HG03354 (cell line): ENCODE measurements around the gene PTPRM.

Experiments
- ATAC-seq: cut with Tn5 transposase; IDR thresholded peaks from one replicate; pipeline ENCODE4 v1.9.1; 2021; ENCODE audit warnings: mild to moderate bottlenecking; ENCODE audit not compliant: unreplicated experiment, poor library complexity, severe bottlenecking

PTPRM gene

DNA sequence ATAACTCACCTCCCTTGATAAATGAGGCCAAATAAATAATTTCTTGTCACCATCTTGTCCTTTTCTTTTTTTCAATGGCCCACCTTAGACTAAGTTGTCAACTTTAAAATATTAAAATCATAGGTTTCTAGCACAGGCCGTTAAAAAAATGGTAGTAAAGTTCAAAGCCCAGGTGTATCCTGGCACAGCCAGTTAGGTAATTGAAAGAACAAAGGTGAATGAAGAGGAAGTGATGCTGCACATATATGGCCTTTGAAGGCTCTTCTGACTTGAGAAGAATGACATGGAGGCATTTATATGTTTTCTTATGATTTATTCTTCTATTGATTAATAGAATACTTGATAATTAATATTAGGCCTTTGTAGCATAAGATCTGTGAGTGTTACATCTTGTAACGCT is 208.7 kb downstream of the PTPRM start:
- no peak for ATAC-seq

DNA sequence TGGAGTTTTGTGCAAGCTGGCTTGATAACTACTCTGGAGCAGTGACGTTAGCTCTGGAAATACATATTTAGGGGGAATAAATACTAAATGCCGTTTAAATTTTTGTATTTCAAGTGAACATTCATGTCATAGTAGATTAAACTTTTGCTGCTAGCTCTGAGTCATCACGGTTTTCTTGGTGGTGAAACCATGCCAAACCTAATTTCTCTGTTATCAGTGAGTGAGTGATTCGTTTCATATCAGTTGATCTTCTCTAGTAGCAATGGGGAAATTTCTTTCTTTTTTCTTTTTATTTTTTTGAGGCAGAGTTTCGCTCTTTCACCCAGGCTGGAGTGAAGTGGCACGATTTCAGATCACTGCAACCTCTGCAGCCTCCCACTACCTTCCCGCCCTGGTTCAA is 211.1 kb downstream of the PTPRM start:
- ATAC-seq, result no peak

DNA sequence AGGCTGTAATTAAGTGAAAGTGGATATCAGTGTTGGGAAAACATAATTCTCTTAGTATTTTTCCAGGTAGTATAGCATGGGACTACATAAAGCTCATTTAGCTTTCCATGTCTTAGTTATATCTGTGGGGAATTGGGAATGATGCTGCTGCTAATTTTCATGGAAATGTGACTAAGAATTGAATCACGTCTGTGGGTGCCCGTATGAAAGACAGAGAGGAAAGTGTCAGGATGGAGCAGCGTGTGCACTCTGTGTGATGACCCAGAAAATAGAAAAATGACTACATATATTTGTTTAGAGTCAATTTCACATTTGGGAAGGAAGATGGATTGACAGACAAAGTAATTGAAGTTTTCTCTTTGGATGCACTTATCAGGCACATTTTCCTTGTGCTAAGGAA is 212.1 kb downstream of the PTPRM start:
- ATAC-seq, result no peak

DNA sequence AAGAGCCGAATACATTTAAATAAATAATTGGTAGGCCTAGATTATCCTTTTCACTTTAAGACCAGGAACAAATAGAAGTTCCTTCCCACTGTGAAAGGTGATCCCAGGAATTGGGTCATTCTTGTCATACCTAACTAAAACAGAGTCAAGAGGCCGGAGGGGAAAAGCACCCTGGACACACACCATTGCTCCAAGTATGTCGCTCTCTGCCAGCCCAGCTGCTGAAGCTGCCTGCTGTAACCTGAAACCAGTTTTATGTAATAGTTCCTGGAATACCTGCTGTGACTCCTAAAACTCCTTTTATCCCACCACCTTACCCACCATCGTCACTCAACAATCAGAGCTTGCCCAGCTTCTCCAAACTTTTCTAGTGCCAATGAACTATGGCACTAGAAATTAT is 217.1 kb downstream of the PTPRM start:
- no peak for ATAC-seq

DNA sequence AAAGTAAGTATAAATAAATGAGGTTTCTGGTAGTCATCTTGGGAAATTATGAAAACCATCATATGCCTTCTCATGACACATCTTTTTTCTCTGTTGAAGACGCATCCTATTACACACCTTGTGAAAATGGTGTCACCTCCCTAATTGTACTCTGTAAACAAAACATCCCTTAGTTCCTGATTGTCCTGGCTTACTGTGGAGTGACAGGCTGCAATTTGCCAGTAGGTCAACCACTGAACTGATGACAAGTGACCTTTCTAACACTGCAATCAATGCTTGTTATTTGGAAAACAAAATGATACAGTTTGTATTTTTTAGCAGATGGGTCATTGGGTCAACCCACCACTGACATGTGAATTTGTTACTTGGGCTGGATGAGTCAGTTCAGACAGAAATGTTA is 219.5 kb downstream of the PTPRM start:
- ATAC-seq, result no peak

DNA sequence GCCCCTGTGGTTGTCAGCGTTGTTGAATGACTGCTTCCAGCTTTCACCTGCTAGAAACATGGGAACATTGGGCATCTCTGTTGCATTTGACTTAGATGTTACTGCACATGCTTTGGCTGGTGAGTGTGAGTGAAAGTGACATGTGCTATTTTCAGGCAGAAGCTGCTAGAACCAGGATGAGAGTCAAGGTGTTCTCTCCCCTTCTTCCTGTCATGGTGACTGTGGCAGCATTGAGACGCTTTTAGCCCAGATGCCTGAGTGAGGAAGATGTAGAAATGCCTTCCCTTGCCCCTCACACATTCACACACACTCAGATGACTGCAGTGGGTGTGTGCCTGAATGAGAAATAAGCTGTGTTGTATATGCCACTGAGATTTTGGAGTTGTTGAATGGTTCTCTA is 220.2 kb downstream of the PTPRM start:
- ATAC-seq, result no peak

DNA sequence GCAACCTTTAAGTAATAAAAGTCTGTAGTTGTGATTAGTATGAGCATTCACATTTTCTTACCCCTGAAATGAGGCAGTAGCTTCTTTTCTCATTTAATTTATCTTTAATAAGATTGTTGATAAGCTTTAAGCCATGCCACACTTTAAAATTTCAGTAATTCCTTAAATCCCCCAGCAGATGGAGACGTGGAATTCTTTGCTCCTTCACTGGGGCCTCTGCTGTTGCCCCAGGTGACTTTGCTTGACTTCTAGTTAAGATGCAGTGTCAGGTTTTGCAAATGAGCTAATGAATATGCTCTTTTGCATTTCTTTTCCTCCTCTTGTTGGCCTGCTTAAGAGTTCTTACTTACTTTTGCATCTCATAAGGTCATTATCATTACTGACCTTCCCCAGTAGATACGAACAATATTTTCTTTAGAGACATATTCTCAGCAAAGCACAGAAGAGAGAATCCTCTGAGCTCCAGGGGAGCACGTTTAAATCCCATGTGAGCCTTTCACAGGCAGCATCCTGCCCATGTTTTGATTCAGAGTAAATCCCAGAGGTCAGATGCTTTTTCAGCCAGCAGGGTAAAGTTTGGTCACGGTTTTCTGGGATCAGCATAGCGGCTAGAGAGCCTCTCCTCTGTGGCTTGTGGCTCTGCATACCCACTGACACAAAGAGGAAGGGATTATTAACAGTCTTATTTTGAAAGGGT is 222.9 kb downstream of the PTPRM start:
- no peak for ATAC-seq

DNA sequence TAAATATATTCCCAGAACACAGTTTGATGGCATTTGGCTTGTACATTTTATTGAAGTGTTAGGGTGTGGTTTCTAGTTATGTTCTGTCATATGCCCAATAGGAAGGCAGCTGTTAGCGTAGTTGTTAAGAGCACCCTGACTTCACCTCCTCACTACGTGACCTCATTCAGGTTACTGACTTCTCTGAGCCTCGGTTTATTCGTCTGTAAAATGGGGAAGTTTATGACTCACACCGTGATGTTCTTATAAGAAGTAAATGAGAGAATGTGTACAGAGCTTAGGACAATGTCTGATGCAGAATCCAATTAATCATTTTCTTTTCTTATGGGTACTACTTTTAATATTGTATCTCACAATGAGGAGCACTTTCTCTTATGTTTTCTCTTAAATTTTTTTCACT is 226.0 kb downstream of the PTPRM start:
- ATAC-seq, result no peak

DNA sequence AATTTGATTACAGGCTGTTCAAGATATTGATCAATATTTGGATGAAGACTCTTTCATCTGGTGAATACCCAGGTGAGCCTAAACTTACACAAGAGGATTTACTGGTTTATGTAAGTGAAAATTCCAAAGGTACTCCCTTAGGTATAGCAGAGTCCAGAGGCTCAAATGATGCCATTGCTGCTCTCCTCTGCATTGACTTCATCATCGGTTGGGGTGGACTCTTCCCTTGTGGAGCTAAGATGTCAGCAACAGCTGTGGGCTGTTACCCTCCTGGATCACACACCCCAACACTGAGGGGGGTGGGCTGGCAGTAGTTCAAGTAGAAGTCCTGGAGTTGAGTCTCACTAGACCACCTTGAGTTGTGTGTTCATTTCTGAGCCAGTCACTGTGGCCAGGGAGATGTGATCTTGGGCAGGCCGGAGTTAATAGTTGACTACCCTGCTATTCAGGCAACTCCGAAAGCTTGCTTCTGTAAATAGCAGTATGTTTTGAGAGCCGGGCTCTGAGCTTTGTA is 236.9 kb downstream of the PTPRM start:
- no peak for ATAC-seq

DNA sequence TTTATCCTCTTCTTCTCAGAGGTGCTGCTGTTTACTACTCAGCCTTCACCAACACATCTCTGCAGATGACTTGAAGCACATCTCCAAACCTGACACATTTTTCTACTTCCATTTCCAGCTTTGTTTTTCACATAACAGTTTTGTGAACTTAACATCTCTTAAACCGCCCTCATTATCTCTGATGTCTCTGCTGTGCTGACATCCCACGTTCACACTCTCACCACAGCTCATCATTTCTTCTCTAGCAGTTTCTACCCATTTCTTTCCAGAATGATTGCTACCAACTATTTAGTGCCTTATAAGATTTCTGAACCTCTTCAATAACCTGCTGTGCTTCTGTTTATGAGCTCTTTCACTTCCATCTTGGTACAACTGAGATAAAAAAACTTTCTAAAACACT is 238.0 kb downstream of the PTPRM start:
- ATAC-seq, result no peak

DNA sequence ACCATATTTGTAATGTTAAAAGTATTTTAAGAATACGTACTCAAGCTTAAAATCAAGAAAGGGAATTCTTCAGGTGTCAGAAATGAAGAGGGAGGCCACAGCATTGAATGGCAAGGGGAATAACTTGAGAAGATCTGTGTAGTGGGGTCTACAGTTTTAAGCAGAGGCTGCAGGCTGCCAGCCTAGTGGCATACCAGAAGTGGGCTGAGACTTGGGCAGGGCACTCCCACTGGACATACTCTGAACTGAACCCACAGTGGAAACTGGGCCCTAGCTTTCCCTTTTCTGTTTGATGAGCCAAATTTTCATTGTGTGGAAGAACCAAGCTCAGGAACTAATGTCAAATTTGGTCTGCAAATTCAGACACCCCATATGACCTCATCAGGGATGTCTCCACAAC is 238.8 kb downstream of the PTPRM start:
- ATAC-seq, result no peak

DNA sequence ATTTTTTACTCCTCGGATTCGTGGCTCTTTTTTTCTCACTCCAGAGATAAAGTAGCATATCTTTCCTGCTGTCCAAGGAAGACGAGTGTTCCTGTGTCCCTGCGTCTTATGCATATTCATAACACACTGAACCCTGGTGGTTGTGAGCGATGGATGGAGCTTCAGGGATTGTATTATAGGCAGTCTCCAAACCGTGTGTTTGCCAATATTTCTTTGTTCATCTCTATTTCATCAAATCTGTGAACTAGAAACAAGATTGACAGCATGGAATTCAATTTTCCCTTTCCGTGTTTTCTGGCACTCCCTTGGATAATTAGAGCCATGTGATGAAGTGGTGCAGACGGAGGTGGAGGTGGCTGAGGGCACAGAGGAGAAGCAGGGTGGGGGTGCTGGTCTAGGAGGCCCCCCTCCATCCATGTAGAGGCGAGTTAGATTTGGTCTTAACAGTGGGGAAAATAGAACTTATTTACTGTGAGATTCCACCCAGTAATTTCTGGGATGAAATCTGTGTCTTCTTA is 240.9 kb downstream of the PTPRM start:
- ATAC-seq, result no peak

DNA sequence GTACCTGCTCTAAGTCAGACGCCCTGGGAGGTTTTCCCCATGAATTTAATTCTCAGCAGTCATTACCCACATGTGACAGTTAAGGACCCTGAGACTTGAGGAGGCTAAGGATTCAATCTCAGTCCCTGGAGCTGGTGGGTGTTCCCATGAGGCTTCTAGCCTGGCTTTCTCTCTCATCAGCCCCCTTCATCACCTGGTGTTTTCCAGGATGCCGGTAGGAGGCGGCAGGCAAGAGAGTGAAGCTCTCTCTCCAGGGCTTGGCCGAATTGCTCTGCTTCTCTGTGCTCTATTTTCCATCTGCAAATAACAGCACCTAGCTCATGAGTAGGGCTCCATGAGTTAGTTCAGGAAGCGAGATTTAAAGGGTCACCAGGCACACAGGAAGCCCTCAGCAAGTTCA is 241.9 kb downstream of the PTPRM start:
- ATAC-seq, result no peak

DNA sequence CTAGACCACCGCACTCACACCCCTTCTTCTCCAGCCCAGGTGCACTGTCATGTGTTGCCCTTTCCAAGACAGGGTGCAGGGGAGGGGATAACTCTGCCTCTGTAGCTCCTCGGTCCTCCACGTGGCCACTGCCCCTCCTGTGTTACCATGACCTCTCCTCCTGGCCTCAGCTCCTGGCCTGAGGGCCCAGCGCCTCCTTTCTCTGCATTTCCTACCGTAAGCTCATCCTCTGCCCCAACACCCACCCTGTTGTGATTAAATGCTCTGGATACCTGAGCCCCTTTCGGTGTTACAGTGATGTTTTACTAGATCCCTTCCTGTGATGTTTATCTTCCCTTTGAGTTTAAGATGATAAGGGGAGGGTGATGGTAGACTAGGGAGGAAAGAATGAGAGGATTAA is 242.3 kb downstream of the PTPRM start:
- ATAC-seq, result no peak

DNA sequence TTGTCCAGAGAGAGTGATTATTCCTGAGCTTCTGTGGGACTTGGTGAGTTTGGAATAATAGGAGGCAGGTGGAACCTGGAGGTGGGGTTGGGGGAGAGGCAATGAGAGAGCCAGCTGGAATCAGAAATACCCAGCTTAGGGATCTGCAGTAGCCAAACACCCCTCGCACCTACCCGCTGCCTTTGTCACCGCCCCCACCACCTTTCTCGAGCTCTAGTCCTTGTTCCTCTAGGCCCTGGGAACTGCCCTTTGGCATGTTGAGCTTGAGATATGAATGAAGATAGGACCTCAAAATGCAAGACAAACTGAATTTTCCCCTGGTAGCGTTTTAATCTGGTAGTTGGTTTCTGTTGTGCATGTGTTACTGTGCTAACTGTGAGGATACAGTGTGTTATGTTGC is 242.9 kb downstream of the PTPRM start:
- ATAC-seq, result no peak

DNA sequence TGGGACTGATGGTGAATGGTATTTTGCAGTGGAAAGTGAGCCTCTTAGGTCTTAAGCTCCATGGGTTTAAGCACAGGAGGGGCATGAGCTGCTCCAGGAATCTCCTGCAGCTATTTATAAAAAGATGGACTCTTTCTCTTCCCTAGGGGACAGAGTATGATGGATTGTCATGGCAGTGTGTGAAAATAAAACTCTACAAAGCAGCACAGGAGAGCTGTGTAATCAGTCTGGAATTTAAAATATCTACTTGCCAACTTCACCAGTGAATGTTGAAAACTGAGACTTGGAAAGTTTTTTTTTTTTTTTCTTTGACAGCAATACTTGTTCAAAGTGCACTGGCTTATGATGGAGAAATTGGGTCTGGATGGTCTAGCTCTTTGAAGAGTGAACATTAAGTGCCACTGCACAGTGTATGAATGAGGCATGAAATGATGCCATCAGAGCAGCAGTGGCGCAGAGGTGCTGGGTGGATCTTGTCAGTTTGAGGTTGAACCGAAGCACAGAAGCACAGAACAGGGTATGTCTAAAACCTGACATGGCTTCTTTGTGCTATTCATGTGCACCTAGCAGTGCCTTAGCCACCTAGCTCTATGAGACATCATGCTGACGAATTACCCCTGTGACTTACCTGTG is 245.4 kb downstream of the PTPRM start:
- no peak for ATAC-seq

DNA sequence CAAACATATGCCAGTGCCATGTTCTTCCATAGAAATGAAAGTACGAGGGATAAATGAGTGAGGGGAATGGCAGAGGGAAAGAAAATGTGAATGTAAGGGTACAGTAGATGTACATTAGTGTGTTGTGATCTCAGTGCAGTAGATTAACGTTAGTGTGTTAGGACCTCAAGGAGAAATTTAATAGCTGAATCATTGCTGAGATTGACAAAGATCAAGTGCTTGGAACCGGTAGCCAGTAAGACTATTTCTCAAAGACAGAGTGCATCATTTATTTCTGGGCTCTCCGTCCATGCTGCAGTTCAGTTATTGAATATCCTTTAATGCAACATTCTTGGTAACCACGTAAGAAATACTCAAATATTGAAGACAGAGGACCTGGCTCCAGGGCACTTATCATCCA is 246.0 kb downstream of the PTPRM start:
- no peak for ATAC-seq

DNA sequence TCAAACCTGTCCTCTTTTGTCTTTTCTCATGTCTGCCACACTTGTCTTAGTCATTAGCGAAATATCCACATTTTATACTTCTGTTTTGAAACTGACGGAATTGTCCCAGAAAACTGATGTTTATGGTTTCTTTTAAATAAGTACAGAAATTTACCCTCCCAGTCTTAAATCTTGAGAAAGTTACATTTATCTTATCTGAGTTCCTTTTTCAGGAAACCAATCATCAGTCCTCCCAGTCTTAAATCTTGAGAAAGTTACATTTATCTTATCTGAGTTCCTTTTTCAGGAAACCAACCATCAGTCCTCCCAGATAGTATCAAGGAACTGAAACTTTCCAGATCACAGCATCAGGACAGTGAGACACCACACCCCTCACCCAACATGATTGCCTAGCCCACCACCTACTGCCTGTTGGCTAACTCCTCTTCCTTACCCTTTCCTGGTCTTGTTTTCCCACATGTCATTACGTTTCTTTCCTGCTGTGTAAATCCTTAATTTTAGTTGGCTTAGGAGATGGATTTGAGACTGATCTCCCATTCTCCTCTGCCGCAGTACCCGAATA is 247.7 kb downstream of the PTPRM start:
- no peak for ATAC-seq

DNA sequence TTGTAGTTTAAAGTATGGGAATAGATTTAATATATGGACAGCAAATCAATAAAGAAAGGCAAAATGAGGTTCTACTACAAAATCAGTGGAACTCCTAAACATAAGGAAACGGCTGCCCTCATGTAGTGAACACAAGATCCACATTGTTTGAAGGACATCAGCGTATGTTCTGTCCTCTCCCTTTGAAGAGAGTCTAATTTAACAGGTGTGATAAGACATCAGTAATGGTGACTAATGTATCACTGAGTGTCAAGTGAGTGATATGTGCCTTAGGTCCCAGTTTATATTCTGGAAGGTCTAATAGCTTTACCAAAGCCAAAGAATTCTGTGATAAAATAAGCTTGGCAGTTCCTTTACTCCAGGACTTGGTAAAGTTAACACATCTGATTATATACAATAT is 248.7 kb downstream of the PTPRM start:
- no peak for ATAC-seq

DNA sequence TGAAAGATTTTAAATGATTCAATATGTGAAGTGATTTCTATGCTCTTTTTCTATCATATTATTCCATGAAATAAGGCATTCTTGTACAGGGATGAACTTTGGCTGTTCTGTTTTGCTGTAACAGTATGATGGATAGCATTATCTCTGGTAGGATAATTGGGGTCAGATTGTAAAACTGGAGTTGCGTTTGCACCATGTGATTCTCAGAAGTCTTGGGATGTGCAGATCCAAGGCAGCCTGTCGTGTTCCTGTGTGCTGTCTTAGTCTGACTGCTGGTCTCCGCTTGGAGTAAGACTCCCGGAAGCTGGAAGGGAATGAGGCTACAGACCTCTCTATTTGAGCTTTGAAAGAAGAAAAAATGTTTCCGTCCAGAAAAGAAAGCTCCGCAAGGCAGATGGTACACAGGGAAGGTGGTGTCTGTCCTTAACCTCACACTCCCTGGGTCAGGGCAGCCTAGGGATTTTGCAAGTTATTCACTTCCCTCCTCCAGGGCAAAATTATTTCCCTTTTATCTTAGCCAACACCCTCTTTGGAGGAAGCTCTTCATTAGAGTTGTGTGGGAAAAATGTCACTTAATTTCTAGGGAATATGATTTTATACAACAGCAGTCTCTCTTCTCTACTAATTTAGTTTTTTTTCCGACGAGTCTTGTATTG is 250.6 kb downstream of the PTPRM start:
- no peak for ATAC-seq

DNA sequence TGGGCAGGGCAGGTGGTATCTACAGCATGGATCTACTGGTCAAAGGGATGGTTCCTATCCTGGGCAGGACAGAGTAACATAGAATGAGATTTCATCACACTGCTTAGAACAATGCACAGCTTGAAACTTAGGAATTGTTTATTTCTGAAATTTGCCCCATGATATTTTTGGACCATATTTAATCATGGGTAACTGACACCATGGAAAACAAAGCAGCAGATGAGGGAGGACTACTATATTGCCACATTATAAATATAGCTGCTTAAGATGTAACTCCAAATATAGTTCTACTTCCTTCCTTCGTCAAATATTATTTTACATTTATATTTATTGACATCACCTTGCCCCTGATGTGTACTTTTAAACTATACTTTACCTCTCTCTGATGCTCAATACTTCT is 254.7 kb downstream of the PTPRM start:
- no peak for ATAC-seq
